RKO (cell line): ENCODE results near the gene CDC42EP1.
A peak's percentile ranks its signal among the peaks of the same experiment; 100 is the strongest.
"Not testable (repeated sequence)": the region's sequence is repeated elsewhere in the genome, so short reads cannot be mapped to it uniquely, and the experiment has no call there.

Experiments
- DNase-seq: peaks from one replicate; pipeline ENCODE4 v3.0.0-alpha.2; 2016; ENCODE audit warnings: low spot score

CDC42EP1 gene

GRCh38 chr22:37534445-37534844, 25.8 kb upstream of the CDC42EP1 start:
- no peak for DNase-seq

DNA sequence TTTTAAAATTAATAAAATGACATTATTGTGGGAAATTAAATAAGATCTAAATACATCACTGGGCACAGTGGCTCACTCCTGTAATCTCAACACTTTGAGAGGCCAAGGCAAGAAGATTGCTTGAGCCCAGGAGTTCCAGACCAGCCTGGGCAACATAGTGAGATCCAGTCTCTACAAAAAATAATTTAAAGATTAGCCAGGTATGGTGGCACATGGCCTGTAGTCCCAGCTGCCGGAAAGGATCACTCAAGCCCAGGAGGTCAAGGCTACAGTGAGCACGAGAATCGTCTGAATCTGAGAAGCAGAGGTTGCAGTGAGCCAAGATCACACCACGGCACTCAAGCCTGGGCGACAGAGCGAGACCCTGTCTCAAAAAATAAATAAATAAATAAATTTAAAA, 25.1 kb upstream of the CDC42EP1 start:
- DNase-seq, result no peak

DNA sequence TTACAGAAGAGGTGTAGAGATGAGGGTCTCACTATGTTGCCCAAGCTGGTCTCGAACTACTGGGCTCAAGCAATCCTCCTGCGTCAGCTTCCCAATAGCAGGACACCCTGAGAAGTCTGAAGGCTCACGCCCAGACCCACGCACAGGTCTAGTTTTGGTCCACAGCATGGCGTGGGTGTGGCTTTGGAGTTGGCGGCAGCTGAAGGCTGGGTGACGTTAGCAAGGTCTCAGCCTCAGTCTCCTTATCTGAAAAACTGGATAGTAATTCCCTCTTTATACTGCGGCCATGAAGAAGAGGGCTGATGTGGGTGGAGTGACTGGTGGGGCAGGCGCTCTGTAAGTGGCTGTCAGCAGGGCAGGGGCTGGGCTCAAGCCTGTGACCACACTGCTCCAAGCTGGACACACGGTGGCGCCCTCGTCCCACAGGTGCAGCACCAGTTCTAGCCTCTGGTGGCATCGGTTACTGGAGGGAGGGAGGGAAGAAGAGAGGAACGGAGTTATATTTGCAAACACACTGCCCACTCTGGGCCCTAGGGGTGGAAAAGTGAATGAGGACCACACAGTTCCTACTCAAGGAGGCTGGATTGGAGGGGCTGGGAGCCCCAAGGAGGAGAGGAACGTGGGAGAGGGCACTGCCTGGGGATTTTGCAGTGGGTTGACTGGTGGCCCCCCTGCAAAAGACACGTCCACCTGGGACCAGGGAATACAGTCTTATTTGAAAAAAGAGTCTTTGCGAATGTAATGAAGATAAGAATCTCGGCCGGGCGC, 21.5 kb upstream of the CDC42EP1 start:
- DNase-seq, result peak; percentile 93

DNA sequence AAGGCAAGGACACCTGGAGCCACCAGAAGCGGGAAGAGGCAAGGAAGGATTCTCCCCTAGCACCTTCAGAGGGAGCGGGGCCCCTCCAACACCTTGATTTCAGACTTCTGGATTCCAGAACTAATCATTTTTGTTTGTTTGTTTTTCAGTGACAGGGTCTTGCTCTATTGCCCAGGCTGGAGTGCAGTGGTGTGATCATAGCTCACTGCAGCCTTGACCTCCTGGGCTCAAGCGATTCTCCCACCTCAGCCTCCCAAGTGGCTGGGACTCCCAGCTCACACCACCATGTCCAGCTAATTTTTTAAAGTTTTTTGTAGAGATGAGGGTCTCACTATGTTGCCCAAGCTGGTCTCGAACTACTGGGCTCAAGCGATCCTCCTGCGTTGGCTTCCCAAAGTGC, 20.5 kb upstream of the CDC42EP1 start:
- DNase-seq, result not testable (repeated sequence)

DNA sequence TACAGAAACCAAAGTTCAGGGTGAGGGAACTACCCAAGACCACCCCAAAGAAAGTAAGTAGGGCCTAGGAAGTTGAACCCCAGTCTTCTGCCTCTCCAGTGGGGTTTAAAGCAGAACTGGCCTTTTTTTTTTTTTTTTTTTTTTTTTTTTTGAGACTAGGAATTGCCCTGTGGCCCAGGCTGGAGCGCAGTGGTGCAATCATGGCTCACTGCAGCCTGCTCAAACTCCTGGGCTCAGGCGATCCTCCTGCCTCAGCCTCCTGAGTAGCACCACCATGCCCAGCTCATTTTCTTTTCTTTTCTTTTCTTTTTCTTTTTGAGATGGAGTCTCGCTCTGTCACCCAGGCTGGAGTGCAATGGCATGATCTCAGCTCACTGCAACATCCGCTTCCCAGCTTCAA, 17.9 kb upstream of the CDC42EP1 start:
- DNase-seq, result not testable (repeated sequence)

DNA sequence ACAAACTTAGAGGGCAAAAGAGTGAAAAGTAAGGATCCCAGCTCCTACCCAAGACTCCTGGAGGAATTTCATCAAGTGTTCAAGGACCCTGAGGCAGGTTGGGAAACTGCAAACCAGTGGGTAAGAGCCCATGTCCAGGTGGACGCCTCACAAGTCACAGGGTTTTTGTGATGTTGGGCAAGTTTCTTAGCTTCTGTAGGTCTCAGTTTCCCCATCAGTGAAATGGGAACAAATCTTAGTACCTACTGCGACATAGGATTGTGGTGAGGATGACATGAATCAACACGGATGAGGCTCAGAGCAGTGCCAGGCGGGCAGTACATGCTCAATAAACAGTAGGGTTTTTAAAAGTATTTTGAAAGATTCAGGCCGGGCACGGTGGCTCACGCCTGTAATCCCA, 17.3 kb upstream of the CDC42EP1 start:
- DNase-seq, result no peak

- DNase-seq, result peak; percentile 58
These were observed 15.2 kb upstream of the CDC42EP1 start for GRCh38 chr22:37544955-37545702.

DNA sequence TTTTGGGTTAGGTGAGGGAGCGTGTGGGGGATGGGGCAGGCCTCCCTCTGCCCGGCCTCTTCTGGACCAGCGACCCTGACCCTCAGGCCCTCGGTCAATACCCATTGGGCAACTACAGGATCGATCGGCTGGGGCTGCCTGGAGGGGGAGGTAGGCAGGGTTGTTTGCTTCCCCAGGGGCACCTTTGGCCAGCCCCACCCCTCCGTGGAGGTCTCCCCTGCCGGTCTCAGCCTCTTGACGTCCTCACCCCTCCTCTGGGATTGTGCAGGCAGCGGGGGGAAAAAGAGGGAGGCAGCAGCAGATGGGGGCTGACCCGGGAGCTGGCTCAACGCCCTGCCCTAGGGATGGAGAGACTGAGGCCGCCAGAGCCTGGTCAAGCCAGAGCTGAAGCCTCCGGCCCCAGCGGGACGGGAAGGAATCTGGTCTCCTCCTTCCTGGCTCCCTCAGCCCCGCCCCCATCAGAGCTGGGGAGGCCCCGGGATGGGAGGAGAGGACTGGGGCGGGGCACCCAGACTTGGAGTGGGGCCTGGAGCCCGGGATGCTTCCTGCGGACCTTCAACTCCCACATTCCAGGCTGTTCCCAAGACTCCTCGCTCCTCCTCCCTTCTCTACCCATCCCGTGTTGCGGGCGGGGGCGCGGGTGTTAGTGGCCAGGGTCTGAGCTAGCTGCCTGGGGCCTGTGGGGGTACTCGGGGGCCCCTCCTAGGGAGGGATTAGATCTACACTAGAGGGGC, 14.4 kb upstream of the CDC42EP1 start:
- DNase-seq, result peak; percentile 62

- no peak for DNase-seq
These were observed 13.6 kb upstream of the CDC42EP1 start for GRCh38 chr22:37546437-37547250.

- no peak for DNase-seq
These were observed 13.0 kb upstream of the CDC42EP1 start for GRCh38 chr22:37547251-37547741.

DNA sequence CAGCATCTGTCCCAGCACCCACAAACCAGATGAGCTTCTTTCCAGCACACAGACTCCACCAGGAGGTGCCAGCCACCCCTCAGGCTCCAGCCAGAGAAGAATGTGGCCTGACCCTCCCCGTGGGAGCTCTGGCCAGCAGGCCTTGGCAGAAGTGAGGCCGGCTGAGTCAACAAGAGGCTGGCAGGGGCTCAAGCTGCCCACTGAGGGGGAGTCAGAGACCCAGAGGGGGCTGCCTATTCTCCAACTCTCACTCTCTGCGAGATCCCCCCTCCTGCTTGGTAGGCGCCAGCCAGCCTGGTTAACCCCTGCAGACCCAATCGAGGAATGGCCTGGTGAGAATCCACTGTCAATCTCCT, 10.6 kb upstream of the CDC42EP1 start:
- DNase-seq, result no peak

DNA sequence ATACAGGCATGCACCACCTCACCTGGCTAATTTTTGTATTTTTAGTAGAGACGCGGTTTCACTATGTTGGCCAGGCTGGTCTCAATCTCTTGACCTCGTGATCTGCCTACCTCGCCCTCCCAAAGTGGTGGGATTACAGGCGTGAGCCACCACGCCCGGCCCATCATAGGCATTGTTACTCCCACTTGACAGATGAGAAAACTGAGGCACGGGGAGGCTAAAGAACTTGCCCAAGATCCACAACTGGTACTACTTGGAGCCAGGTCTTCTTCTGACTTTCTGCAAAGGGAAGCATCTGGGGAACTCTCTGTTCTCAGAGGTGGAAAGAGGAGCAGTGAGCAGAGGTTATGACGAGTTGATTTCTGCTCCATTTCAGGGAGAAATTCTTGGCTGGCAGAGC, 9.4 kb upstream of the CDC42EP1 start:
- DNase-seq, result not testable (repeated sequence)

DNA sequence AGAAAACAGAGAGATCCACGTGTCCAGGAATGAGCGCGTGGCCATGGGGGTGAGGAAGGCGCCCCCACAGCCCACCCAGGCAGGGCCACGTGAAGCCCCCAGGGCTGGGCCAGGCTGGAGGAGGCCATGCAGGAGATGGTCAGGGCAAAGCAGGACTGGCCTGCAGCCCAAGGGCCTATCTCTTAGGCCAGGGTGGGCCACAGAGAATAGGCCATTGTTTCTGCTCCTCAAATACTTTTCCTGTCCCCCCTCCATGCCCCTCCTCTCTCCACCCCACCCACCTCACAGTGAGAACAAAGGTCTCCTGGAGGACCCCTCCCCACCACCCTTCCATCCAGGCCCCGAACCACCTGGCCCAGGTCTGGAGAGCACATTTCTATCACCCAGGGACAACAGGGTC, 8.3 kb upstream of the CDC42EP1 start:
- no peak for DNase-seq

- no peak for DNase-seq
These were observed 7.6 kb upstream of the CDC42EP1 start for GRCh38 chr22:37552524-37553163.

DNA sequence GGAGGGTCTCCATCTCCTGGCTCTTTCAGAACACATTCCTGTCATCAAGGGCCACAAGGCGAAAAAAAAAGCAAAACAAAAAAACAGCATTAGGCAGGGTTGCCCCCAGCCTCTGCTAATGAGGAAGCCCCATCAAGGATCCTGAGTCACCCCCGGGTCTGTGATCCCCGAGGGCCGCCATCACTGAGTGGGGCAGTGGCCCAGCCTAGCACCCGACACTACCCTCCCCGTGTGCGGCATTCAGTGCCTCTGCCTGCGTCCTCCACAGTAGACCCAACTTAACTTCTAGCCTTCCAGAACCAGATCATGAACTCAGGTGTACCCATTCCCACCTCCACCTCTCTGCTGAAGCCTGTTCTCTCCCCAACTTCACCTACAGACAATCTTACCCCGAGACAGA, 6.6 kb upstream of the CDC42EP1 start:
- no peak for DNase-seq

GRCh38 chr22:37555029-37555428, 5.3 kb upstream of the CDC42EP1 start:
- DNase-seq, result no peak

- DNase-seq, result no peak
These were observed 3.6 kb upstream of the CDC42EP1 start for GRCh38 chr22:37556710-37557109.

DNA sequence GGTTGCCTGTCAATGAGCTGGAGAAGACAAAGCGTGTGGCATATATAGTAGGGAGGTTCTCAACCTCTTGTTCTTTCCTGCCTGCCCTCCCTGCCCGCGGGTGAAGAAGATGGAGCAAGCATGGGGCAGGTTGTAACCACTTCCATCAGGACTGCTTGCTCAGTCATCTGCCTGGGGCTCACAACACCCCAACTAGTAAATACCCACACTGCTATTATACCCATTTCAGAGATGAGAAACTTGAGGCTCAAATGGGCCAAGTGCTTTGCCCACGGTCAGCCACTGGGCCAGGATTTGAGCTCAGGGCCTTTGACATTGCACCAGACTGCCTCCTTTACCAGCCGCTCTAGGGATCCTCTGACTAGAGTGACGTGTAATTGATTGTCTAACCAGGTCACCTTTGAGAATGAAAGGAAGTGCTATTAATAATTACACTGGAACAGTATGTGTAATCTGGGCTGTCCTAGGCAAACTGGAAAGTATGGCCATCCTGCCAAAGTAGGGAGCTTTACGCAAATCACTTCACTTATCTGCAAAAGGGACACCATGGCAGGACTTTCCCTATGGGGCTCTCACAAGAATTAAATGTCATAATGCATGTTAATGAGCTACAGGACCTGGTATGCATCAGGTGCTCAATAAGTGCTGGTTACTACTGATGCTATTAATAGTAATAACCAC, 2.8 kb upstream of the CDC42EP1 start:
- DNase-seq, result no peak

GRCh38 chr22:37558815-37559214, 1.5 kb upstream of the CDC42EP1 start:
- no peak for DNase-seq

DNA sequence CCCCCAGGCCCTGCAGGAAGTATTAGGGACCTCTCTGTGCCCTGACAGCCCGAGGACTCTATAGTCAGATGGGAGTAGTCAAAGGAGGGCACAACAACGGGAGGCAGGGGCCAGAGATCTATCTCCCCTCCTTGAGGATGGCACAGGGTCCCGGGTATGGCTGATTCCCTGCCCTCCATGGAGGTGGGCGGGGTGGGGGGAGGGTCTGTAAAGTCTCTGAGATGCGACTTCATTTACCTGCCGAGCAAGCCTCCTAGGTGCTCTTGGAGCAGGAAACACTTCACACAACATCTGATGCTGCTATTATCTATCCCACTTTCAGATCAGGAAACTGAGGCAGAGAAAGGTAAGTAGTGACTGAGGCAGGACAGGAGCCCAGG, 769 bp upstream of the CDC42EP1 start:
- no peak for DNase-seq
